Right lobe of liver (tissue), 4 donors: ENCODE results near the gene SLC16A8.

Experiments used
- POLR2A ChIP-seq: fragments of 450-650 bp; IDR thresholded peaks from one replicate; pipeline ENCODE4 v1.6.1; 2017; ENCODE audit warnings: antibody characterized with exemption, mild to moderate bottlenecking
- TF ChIP-seq, protein P1 (sequence below), 4 donors: fragments of 200-600 bp in 3 of 4; fragments of 450-650 bp in 1 of 4; IDR thresholded peaks; one replicate each; pipeline versions ENCODE4 v1.5.1 to v1.8.0; 2016 to 2022; ENCODE audit warnings: antibody characterized with exemption in 4 of 4, mild to moderate bottlenecking in 2 of 4
- donor health status: DM: no; HTN: no; CAD: no.
- donor health status: DM: no; HTN: no; CAD: no.
- donor health status: DM: no; HTN: yes; CAD: no.

GRCh38 chr22:38111925-38112355 is 28.0 kb upstream of the SLC16A8 start:
- TF ChIP-seq, protein P1, sequence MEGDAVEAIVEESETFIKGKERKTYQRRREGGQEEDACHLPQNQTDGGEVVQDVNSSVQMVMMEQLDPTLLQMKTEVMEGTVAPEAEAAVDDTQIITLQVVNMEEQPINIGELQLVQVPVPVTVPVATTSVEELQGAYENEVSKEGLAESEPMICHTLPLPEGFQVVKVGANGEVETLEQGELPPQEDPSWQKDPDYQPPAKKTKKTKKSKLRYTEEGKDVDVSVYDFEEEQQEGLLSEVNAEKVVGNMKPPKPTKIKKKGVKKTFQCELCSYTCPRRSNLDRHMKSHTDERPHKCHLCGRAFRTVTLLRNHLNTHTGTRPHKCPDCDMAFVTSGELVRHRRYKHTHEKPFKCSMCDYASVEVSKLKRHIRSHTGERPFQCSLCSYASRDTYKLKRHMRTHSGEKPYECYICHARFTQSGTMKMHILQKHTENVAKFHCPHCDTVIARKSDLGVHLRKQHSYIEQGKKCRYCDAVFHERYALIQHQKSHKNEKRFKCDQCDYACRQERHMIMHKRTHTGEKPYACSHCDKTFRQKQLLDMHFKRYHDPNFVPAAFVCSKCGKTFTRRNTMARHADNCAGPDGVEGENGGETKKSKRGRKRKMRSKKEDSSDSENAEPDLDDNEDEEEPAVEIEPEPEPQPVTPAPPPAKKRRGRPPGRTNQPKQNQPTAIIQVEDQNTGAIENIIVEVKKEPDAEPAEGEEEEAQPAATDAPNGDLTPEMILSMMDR (IDR thresholded peaks at IDR 0.05) = no peak
- TF ChIP-seq POLR2A = no peak
